ENCODE data around the gene RAB27B.
"Not testable (repeated sequence)": the region's sequence is repeated elsewhere in the genome, so short reads cannot be mapped to it uniquely, and the experiment has no call there.

The RAB27B gene, protein sequence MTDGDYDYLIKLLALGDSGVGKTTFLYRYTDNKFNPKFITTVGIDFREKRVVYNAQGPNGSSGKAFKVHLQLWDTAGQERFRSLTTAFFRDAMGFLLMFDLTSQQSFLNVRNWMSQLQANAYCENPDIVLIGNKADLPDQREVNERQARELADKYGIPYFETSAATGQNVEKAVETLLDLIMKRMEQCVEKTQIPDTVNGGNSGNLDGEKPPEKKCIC

DNA sequence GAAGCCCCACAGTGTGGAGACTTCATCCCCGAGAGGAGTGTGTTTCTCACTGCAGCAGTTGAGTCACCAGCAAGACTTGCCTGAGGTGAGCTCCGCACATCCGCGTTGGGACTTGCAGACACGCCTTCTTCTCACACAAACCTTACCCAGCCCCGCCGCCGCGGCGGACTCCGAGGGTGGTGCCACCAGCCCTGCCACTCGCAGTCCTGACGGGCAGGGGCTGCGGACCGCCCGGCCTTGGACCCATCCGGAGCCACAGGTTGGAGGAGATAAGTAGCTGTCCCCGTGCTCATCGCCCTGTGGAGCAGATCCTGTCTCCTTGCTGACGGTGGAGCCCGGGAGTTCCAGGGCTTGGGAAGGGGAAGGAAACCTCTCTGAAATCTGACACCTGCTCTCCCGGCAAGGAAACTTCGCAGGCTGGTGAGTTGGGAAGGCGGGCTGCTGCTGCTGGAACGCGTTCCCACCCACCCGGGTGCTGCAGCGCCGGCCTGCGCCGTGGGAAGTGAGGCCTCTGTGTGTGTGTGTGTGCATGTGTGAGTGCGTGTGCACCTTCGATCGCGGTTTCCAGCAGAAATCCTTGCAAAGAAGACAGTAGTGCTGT is at the start of gene RAB27B:
Gene RAB27B, plus strand, starts transcription at position 197 of the 601 bp plus-strand sequence. CDS start 49,109 bp downstream, outside the sequence.
- no peak for DNase-seq

DNA sequence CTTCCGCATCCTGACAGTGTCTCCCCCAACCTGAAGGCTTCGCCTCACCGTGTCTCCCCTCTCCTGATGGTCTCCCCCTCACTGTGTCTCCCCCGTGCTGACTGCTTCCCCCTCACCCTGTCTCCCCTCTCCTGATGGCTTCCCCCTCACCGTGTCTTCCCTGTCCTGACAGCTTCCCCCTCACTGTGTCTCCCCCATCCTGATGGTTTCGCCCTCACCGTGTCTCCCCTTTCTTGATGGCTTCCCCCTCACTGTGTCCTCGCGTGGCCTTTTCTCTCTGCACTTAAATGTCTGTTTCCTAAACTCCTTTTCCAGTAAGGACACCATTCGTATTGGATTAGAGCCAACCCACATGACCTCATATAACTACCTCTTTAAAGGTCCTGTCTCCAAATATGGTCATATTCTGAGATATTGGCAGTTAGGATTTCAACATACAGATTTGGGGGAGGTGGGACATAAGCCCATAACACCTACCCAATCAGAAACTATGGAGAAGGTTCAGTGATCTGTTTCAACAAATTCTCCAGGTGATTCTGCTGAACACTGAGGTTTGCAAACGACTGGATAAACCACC is 47.9 kb upstream of the RAB27B start:
- DNase-seq: no peak

DNA sequence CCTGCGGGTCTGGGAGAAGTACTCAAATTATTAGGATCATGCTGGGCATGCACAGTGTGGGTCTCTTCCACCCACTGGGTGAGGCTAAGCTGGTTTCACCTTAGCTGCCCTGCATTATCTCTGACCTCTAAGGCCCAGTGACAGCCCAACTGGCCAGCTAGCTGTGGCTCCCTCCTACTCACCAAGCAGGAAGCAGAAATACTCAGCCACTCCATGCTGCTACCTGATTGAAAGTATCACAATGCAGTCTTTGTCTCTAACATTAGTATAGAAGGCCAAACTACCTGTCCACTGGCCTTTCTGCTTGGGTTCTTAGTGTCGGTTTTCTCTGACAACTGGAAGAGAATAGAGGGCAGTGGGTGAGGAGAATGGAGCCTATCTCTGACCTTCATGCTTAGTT is 47.3 kb upstream of the RAB27B start:
- no peak for DNase-seq

DNA sequence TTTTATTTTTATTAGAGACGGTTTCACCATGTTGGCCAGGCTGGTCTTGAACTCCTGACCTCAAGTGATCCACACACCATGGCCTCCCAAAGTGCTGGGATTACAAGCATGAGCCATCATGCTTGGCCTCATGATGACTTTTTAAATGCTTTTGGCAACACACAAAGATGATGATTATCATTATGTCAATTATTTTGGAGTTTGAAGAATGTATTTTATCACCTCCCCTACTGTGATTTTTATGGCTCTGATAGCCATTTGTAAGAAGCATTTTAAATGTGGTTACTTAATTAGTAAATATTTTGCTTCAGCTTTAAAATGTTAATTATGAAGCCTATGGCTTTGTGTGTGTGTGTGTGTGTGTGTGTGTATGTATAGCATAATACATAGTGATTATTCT is 45.1 kb upstream of the RAB27B start:
- DNase-seq: no peak

DNA sequence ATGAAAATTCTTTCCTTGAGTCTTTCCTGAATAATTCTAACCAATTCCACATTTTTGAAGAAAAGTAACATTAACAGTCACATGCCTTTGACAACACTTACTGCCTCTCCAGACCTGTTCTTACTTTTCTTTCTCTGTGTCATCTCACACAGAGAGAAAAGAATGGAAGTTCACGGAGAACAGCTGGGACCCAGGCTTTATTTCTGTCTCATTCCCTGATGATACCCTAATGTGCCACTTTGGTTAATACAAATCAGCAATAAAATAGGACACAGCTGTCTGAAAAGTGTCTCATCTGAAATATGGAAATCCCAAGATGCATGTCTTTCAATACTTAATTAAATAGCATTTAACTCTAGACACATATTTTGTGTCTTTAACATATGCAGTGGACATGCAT is 42.1 kb upstream of the RAB27B start:
- no peak for DNase-seq

DNA sequence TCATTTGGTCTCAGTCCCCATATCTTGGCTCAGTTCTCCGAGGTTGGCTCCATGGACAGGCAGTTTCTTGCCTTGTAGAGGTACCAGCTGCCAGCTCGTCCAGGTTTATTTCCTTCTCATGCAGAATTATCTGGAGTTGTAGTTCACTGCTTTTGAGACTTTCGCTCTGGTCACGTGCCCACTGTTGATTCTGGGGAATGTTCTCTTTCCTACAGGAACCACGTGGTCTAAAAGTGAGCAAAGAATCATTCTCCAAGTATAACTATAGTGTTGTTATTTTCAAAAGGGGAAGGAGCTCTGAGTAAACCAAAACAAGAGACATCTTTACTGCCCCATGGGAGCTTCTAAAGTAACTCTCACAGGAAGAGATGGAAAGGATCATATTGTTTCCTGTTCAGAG is 41.2 kb upstream of the RAB27B start:
- no peak for DNase-seq

DNA sequence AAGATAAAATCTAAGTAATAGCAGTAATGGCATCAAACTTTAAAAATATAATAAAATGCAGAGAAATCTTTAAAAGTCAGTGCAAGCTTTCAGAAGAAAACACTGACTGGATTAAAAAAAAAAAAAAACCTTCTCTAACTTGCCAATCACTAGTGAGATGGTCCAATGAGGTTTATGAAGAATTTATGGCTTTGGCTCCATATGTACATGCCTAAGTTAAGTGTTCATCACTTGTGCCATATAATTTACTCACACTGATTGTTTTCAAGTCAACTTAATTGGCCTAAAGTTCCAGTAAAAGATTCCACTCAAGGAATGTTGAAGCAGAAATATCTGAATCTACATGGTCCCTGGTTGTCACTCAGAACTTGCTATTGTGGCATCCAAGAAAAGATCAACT is 40.7 kb upstream of the RAB27B start:
- DNase-seq: no peak

DNA sequence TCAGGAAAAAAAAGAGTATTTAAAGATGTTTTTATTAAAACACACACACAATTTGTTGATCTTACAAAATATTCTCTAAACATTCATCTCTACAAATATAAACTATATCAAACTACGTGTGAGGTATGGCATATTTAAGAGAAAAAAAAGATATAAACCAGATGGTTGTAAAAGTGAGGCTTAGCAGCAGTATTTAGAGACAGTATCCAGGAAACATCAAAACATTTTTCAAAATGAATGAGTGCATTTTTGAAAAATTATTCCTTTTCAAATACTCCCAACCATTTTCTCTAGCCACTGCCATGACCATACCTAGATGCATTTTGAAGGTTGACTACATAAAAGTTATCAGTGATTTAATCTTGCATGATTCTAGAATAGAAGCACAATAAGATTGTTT is 38.2 kb upstream of the RAB27B start:
- no peak for DNase-seq

DNA sequence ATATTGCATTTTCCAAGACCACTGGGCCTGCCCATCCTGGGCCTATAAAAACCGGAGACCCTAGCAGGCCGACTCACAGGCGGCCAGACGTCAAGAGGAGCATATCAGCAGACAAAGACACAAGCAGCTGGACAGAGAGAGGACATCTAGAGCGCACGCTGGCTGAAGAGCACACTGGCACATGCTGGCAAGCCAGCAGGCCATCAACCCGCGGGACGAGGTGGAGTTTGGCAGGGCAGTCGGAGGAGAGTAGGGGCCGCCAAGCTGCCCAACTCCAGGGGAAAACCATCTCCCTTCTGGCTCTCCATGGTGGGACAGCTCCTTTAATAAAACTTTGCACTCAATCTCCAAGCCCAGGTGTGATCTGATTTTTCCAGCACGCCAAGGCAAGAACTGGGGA is 36.6 kb upstream of the RAB27B start:
- DNase-seq: no peak

DNA sequence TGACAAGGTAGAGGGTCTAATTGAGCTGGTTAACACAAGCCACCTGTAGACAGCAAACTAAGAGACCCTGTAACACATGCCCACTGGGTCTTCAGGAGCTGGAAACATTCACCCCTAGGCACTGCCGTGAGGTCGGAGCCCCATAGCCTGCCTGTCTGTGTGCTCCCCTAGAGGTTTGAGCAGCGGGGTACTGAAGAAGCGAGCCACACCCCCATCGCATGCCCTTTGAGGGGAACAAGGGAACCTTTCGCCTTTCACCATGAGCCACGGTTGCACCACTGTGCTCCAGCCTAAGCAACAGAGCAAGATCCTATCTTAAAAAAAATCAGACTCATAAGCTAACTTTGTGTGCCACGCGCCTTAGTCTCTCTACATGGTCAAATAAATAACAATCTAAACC is 36.2 kb upstream of the RAB27B start:
- DNase-seq: no peak

DNA sequence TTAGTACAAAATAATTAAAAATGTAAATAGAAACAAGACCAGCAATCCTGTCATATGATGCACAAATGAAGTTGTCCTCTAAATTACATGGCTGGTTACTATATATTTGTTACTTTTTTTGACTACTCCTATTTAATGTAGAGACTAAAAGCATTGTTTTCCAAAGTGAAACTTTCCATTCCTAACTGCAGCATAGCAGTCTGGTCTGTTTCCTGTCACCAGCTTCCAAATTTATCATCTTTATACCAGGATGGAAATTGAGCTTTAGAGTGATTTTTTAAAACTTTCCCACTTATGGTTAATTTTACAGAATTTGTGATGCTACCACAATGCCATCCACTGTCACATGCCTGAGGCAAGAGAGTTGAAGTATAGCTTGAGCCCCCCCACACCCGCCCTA is 33.5 kb upstream of the RAB27B start:
- no peak for DNase-seq

DNA sequence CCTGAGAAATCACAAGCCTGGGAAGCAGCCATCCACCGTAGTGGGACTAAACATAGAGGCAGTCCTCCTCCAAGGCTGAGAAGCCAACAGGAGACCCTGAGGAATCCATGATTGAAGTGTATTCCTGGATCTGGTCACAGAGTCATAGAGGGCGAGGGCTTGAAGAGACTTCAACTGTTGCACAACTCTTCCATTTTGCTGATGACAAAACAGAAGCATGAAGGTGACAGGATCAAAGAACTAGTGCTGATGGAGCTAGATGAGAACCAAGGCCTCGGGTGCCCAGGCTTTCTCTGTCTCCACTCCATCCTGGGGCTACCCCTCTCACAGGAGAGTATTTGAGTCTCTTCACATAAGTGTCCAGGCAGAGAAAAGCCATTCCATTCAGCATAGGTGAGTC is 30.1 kb upstream of the RAB27B start:
- DNase-seq: no peak

DNA sequence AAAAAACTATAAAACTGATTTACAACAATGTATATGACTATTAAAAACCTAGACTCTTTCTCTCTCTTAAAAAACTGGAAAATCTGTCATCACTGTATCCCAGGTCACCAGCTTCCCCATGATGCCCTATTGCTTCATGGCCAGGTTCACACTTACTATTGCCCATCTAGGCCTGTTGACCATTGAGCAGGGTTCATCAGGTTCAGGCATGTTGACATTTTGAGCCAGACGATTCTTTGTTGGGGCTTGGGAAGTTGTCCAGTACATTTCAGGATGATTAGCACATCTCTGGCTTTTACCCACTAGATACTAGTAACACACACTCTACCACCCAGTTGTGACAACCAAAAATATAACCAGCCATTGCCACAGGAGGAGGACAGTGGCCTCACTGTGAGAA is 26.9 kb upstream of the RAB27B start:
- DNase-seq: no peak

DNA sequence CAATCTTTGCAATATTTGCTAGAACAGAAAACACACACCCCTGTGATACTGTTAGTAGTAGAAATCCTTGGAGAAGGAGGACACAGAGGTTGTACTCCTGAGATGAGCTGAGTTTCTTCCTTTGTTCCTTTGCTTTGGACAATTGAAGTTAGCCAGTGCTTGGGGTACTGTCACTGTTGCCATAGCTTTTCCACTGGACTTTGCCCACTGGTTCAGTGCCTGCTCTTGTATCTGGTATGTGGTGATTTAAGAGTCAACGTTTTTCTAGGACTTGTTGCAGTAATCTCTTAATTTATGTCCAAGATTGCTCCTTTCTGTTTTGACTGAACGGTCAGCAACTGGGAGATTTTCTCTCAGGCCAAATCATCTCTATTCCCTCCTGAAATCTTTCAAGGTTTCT is 26.1 kb upstream of the RAB27B start:
- no peak for DNase-seq

DNA sequence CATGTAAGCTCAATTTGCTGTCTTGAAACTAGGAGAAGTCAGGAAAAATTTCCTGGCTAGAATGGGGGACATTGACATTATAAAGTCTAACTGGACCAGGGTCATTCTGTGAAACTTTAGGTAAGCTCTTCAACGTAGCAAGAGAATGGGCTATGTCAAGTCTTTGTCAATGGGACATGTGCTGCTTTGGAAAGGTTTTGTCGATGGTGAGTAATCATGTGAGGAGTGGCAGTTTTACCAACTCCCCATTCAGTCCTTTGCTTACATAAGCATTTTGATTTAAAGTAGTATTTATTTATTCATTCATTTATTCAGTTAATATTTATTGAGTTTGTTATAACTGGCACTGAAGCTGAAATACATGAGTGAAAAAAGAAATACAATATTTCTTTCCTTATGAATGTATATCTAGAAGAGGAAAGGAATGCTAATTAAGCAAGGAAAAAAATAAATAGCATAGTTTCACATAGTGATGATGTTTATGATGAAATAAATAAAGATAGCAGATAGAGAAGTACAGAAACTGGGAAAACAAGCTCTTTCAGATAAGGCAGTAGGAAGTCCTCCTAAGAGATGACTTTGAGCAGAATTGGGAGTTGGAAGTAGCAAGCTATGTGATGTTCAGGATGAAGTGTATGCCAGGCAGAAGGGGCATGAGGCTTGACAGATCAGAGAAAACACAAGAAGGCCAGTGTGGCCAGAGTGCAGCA is 25.4 kb upstream of the RAB27B start:
- DNase-seq: no peak

DNA sequence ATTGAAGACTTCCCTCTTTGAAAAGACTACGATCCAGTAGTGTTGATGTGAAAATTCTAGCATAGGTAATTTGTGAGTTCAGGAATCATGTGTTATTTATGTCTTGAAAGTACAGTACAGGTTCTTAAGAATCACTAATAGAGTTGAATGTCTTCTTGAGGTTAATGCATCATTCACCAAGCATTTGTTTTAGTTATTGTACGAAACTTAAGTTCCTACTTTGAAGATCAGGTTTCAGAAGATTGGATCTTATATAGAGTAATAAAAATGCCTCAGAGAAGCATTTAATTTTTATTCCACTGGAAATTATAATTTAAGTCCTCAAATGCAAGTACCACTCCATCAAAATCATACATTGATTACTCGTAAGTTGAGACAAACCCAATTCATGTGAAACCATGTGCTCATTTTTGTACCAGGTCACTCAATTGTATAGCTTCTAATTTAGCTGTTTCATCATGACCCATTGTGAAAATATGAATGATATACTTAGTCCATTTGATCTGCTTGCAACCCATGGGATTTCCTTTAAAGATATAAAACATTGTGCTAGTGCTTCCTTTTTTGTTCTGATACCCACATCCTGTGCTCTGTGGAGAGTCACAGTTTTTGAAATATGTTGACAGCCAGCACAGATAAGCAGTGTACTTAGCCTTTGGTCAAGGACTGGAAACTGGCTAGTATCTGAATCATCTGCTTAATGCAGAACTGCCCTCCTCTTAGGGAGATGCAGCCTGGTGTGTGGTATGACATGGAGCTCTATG is 22.5 kb upstream of the RAB27B start:
- no peak for DNase-seq

DNA sequence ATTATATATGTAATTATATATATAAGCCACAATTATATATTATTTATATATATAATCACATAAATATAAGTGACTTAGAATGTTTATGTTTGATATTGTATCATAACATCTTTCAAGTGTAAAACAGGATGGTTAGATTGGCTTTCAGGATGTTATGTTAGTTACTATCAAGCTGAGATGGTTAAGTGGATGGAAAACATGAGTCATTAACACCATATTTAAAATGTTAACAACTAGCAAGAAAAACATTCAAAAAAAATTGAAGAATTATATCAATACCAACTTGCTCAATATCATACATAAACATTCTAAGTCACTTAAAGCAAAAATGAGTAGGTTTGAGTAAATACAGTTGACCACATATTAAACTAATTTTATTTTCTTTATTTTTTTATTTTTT is 21.8 kb upstream of the RAB27B start:
- no peak for DNase-seq

DNA sequence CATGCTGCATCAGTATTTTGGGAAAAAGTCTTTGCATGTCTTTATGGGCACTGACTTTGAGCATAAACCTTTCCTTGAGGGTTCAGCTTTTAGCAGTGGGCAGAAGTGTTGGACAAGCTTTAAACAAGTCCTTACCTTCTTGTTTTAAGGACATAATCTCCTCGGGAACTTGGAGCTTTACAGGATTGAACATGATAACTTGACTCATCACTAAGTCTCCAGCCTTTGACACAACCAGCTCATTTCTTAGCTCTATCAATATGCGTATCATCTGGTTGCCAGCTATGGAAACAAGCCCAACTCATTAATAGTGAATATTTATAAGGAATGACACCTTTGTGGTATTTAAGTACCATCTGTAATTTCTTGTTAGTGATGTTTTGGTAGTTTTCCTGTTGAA is 21.0 kb upstream of the RAB27B start:
- DNase-seq: no peak

DNA sequence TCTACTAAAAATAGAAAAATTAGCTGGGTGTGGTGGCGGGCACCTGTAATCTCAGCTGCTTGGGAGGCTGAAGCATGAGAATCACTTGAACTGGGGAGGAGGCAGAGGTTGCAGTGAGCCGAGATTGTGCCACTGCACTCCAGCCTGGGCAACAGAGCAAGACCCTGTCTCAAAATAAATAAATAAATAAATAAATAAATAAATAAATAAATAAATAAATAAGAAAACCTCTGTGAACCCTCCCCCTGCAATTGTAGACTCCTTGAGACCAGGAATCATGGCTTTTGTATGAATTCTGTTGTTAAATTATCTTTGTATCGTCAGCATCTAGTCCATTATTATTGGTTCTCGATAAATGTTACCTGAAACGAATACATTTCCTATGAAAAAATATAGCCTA is 17.6 kb upstream of the RAB27B start:
- not testable (repeated sequence) for DNase-seq

DNA sequence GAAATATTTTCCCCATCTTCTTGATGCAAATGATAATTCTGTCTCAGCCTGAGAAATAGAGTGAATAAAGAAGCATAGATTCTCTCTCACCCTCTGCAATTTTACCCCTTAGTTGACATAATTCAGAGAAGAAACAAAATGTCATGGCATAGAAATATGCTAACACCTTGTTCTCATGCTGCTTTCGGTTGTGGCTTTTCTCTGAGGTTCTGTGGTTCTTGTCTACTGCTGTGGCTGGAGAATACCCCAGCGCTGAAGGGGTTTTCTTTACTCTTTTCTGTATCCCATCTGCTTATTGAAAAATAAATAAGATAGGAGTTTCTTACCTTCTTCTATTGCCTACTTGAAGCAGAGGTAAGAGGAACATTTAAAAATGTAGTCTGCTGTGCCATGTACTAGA is 15.4 kb upstream of the RAB27B start:
- DNase-seq: no peak

DNA sequence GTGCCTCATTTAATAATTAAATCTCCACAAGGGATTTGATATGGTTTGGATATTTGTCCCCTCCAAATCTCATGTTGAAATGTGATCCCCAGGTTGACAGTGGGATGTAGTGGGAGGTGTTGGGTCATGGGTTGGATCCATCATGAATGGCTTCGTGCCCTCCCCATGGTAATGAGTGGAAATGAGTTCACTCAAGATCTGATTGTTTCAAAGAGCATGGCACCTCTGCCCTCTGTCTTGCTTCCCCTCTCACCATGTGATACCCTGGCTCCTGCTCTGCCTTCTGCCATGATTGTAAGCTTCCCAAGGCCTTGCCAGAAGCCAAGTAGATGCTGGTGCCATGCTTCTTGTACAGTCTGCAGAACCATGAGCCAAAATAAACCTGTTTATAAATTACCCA is 15.0 kb upstream of the RAB27B start:
- no peak for DNase-seq

DNA sequence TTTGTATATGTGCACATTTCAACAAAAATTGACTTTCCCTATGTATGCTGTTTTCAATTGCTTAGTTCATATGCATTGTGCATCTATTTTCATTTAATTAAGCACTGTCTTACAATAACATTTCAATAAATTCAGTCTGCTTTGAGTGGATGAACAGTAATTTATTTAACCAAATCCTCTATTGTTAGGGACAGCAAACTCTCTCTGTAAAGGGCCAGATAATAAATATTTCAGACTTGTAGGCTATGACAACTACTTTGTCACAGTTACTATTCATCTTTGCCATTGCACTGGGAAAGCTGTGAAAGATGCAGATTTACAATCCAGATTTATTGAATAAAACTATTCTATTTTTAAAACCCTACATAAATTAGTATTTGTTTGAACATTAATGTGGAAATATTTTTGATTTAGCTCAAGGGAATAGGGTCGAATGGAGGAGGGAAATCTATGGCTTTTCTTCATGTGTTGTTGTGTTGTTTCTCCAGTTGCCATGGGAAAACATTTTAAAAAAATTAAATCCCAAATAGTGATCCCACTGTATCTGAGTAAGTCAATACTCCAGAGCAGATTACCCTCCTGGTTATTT is 14.2 kb upstream of the RAB27B start:
- no peak for DNase-seq

DNA sequence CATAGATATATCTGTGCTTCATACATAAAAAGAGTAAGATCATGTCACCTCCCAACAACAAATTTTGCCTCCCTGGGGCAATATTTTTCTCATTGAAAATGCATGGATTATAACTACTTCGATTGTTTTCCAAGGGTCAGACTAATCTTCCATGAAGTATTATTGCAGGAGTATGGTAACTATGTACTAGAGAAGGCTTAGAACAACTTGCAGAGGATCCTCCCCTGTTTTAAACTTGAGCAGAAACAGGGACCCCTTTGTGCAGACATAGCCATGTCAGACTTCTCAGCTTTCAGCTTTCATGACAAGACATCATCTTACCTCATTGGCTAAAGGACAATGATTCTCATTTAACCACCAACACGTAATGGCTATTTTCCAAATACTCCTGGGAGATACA is 13.2 kb upstream of the RAB27B start:
- DNase-seq: no peak
